Endothelial cell of umbilical vein (primary cell): ENCODE measurements around the gene RACGAP1.

Experiments
- CTCF ChIP-seq, 2 donors: IDR thresholded peaks; 1 replicate in 1 of 2; 2 replicates in 1 of 2; pipeline ENCODE4 v1.5.1; 2011; ENCODE audit warnings: low read length in 2 of 2, mild to moderate bottlenecking in 2 of 2, moderate library complexity in 2 of 2, control low read depth in 1 of 2, inconsistent platforms in 1 of 2, low read depth in 1 of 2; ENCODE audit not compliant: insufficient read depth in 1 of 2; ENCODE audit errors: extremely low read depth in 1 of 2
- FOS ChIP-seq: IDR thresholded peaks from 2 replicates; pipeline ENCODE4 v1.6.1; 2011; ENCODE audit warnings: mild to moderate bottlenecking, low read length, moderate library complexity, borderline replicate concordance; ENCODE audit not compliant: insufficient read depth

- TF ChIP-seq CTCF (IDR thresholded peaks at IDR 0.05; ENCODE audit: extremely low read depth in 1 of 2, insufficient read depth in 1 of 2, low read depth in 1 of 2, low read length in 2 of 2), result no peak
- TF ChIP-seq FOS, result peak; percentile 42
Observed at GRCh38 chr12:49962861-49963765, 62.2 kb downstream of the RACGAP1 start.
